GM23338 (cell line): Measurements from ENCODE around the gene TINCR.

Experiments
- CREB1 ChIP-seq: fragments of 250-450 bp; sonication (Bioruptor Pico); IDR thresholded peaks from 2 replicates; pipeline ENCODE4 v1.5.0; 2020; ENCODE audit warnings: low read depth, mild to moderate bottlenecking, moderate library complexity
- EZH2 ChIP-seq: fragments of 200-600 bp; sonication (generic); IDR thresholded peaks from one replicate; pipeline ENCODE4 v1.8.0; 2017; ENCODE audit warnings: antibody characterized with exemption, mild to moderate bottlenecking, low read depth; ENCODE audit not compliant: unreplicated experiment
- JUNB ChIP-seq: IDR thresholded peaks from one replicate; pipeline ENCODE4 v1.6.1; 2016; ENCODE audit warnings: antibody characterized with exemption; ENCODE audit not compliant: unreplicated experiment
- POLR2AphosphoS5 ChIP-seq: IDR thresholded peaks from 2 replicates; pipeline ENCODE4 v1.6.1; 2016; ENCODE audit warnings: antibody characterized with exemption, low read depth
- ZNF114 ChIP-seq: fragments of 250-450 bp; sonication (Bioruptor Pico); IDR thresholded peaks from 2 replicates; pipeline ENCODE4 v1.5.0; 2020; ENCODE audit warnings: mild to moderate bottlenecking, moderate library complexity
- ZNF331 ChIP-seq: fragments of 250-450 bp; sonication (Bioruptor Pico); IDR thresholded peaks from 2 replicates; pipeline ENCODE4 v1.5.0; 2020; ENCODE audit warnings: low read depth, mild to moderate bottlenecking, moderate library complexity
- TF ChIP-seq, protein P1 (sequence below), 2 experiments: fragments of 200-600 bp in 1 of 2; sonication (generic) in 1 of 2; conservative IDR thresholded peaks; 2 replicates each; pipeline versions ENCODE4 v1.5.1 to v1.6.1; 2016 to 2017; ENCODE audit warnings: antibody characterized with exemption in 2 of 2, low read depth in 2 of 2, mild to moderate bottlenecking in 2 of 2, moderate library complexity in 1 of 2
- TF ChIP-seq, protein P2 (sequence below): IDR thresholded peaks from one replicate; pipeline ENCODE4 v1.6.1; 2018; ENCODE audit warnings: antibody characterized with exemption; ENCODE audit not compliant: unreplicated experiment
- TF ChIP-seq, protein P3 (sequence below): IDR thresholded peaks from 2 replicates; pipeline ENCODE4 v1.6.1; 2016; ENCODE audit warnings: antibody characterized with exemption

DNA sequence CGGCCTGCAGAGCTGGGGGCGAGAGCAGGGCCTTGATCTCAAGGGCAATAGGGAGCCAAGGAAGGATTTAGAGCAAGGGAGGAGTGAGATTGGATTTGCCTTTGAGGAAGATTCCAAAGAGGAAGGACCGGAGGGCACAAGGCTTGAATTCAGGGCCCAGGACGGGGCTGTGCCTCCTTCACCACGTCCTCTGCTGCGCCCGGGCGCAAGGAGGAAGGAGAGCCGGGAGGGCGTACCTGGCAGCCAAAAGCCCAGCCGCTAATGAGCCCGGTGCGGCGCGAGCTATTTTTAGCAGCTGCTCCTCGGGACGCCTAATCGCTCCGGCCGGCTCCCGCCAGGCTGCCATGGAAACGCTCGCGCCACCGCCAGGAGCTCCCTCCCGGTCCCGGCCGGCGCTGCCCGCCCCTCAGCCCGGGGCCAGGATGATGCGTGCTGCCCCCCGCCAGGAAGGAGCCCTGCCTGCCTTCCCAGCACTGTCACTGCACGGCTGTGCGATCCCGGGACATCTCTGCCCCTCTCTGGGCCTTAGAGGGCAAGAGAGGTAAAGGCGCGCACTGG, 31.3 kb downstream of the TINCR start:
- TF ChIP-seq CREB1 (CRISPR knock-in tag): peak; percentile 65; the same call in 1 of the 2 replicates
- TF ChIP-seq, protein P1, sequence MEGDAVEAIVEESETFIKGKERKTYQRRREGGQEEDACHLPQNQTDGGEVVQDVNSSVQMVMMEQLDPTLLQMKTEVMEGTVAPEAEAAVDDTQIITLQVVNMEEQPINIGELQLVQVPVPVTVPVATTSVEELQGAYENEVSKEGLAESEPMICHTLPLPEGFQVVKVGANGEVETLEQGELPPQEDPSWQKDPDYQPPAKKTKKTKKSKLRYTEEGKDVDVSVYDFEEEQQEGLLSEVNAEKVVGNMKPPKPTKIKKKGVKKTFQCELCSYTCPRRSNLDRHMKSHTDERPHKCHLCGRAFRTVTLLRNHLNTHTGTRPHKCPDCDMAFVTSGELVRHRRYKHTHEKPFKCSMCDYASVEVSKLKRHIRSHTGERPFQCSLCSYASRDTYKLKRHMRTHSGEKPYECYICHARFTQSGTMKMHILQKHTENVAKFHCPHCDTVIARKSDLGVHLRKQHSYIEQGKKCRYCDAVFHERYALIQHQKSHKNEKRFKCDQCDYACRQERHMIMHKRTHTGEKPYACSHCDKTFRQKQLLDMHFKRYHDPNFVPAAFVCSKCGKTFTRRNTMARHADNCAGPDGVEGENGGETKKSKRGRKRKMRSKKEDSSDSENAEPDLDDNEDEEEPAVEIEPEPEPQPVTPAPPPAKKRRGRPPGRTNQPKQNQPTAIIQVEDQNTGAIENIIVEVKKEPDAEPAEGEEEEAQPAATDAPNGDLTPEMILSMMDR (conservative IDR thresholded peaks at IDR 0.05; ENCODE audit: low read depth in 2 of 2): 0 out of 4 replicates have a peak, but pooled peaks of 1 of the 2 experiments have one; percentile 8
- TF ChIP-seq, protein P2, sequence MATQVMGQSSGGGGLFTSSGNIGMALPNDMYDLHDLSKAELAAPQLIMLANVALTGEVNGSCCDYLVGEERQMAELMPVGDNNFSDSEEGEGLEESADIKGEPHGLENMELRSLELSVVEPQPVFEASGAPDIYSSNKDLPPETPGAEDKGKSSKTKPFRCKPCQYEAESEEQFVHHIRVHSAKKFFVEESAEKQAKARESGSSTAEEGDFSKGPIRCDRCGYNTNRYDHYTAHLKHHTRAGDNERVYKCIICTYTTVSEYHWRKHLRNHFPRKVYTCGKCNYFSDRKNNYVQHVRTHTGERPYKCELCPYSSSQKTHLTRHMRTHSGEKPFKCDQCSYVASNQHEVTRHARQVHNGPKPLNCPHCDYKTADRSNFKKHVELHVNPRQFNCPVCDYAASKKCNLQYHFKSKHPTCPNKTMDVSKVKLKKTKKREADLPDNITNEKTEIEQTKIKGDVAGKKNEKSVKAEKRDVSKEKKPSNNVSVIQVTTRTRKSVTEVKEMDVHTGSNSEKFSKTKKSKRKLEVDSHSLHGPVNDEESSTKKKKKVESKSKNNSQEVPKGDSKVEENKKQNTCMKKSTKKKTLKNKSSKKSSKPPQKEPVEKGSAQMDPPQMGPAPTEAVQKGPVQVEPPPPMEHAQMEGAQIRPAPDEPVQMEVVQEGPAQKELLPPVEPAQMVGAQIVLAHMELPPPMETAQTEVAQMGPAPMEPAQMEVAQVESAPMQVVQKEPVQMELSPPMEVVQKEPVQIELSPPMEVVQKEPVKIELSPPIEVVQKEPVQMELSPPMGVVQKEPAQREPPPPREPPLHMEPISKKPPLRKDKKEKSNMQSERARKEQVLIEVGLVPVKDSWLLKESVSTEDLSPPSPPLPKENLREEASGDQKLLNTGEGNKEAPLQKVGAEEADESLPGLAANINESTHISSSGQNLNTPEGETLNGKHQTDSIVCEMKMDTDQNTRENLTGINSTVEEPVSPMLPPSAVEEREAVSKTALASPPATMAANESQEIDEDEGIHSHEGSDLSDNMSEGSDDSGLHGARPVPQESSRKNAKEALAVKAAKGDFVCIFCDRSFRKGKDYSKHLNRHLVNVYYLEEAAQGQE: no peak
- no peak for TF ChIP-seq EZH2
- TF ChIP-seq ZNF331 (CRISPR knock-in tag): no peak
- TF ChIP-seq POLR2AphosphoS5: no peak
- TF ChIP-seq, protein P3, sequence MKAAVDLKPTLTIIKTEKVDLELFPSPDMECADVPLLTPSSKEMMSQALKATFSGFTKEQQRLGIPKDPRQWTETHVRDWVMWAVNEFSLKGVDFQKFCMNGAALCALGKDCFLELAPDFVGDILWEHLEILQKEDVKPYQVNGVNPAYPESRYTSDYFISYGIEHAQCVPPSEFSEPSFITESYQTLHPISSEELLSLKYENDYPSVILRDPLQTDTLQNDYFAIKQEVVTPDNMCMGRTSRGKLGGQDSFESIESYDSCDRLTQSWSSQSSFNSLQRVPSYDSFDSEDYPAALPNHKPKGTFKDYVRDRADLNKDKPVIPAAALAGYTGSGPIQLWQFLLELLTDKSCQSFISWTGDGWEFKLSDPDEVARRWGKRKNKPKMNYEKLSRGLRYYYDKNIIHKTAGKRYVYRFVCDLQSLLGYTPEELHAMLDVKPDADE: no peak
- no peak for TF ChIP-seq JUNB
- TF ChIP-seq ZNF114 (CRISPR knock-in tag): no peak
